Esophagus muscularis mucosa (tissue), 3 donors: ENCODE measurements around the gene C5AR1.

Experiments
- POLR2A ChIP-seq: fragments of 450-650 bp; IDR thresholded peaks from one replicate; pipeline ENCODE4 v1.6.1; 2017; ENCODE audit warnings: antibody characterized with exemption, moderate library complexity, mild to moderate bottlenecking, low read depth
- TF ChIP-seq, protein P1 (sequence below), 3 experiments: fragments of 200-600 bp in 2 of 3; fragments of 450-650 bp in 1 of 3; sonication (generic) in 2 of 3; IDR thresholded peaks; one replicate each; pipeline ENCODE4 v1.5.1; 2017 to 2019; ENCODE audit warnings: antibody characterized with exemption in 3 of 3, mild to moderate bottlenecking in 2 of 3, moderate library complexity in 1 of 3

DNA sequence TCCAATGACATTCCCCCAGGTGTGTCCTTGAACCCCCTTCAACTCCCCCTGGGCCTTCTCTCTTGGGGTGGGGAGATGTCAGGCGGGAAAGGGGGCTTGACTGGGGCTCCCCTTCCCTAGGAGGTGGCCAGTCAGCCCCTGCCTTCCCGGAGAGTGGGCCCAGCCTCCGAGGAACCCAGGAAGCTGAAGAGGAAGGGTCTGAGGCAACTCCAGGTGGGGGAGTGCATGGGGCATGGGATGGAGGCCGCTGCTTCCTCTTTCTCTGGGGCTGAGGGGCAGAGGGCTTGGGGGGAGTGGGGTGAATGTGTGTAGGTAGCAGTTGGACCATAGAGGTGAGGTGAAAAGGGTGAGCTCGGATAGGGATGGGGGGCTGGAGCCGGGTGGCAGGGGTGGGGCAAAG lies 37.7 kb upstream of the C5AR1 start:
- TF ChIP-seq, protein P1, sequence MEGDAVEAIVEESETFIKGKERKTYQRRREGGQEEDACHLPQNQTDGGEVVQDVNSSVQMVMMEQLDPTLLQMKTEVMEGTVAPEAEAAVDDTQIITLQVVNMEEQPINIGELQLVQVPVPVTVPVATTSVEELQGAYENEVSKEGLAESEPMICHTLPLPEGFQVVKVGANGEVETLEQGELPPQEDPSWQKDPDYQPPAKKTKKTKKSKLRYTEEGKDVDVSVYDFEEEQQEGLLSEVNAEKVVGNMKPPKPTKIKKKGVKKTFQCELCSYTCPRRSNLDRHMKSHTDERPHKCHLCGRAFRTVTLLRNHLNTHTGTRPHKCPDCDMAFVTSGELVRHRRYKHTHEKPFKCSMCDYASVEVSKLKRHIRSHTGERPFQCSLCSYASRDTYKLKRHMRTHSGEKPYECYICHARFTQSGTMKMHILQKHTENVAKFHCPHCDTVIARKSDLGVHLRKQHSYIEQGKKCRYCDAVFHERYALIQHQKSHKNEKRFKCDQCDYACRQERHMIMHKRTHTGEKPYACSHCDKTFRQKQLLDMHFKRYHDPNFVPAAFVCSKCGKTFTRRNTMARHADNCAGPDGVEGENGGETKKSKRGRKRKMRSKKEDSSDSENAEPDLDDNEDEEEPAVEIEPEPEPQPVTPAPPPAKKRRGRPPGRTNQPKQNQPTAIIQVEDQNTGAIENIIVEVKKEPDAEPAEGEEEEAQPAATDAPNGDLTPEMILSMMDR (IDR thresholded peaks at IDR 0.05), result no peak
- no peak for TF ChIP-seq POLR2A
